ENCODE data around the gene PARVG.
"Not testable (repeated sequence)": the region's sequence is repeated elsewhere in the genome, so short reads cannot be mapped to it uniquely, and the experiment has no call there.

PARVG gene

DNA sequence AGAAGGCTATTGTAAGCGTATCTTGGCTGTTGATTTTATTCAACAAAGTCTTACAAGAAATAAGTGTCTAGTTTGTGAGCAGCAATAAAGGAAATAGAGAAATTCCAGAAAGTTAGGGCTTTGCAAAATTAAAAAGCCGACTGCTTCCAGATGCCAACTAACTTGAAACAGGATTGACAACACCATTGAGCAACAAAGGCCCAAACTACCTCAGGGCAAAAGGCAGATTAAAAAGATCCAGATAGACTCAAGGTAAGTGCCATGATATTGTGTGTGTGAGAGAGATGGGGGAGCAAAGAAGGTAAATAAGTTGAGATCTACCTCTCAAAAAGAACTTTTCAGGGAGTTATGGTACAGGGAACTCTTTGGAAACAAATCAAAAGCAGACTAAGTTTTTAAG, 49.1 kb downstream of the PARVG start:
- Histone ChIP-seq H3K79me2 (ENCODE audit: low read length) (no peaks in the 10 kb centered on the region), H2AFZ (ENCODE audit: low read depth, low read length) (no peak overlapping the region), H3K9ac (ENCODE audit: low read length) (no peak overlapping the region), H3K27ac (ENCODE audit: low read length) (no peak overlapping the region), H3K27me3 (ENCODE audit: low read depth, low read length) (peaks cover 31% of the 10 kb centered on the region), H3K36me3 (replicated peaks; ENCODE audit: low read depth, low read length) (no peaks in the 10 kb centered on the region), H3K9me3 (ENCODE audit: insufficient read depth, low read length) (no peaks in the 10 kb centered on the region), H3K4me3 (ENCODE audit: low read length) (no peak overlapping the region), H4K20me1 (ENCODE audit: insufficient read depth, low read length) (no peaks in the 10 kb centered on the region), H3K4me1 (ENCODE audit: low read length) (no peaks in the 10 kb centered on the region), H3K4me2 (ENCODE audit: low read length) (no peak overlapping the region)
- no peak for TF ChIP-seq CTCF (IDR thresholded peaks at IDR 0.05; ENCODE audit: low read depth, low read length)
- TF ChIP-seq EZH2phosphoT487 (IDR thresholded peaks at IDR 0.05; ENCODE audit: low read depth) = no peak

- no peak for TF ChIP-seq EZH2phosphoT487 (IDR thresholded peaks at IDR 0.05; ENCODE audit: low read depth)
- no peak for TF ChIP-seq CTCF (IDR thresholded peaks at IDR 0.05; ENCODE audit: low read depth, low read length)
- H3K9ac ChIP-seq (ENCODE audit: low read length) = no peak overlapping the region
- no peaks in the 10 kb centered on the region for H3K4me1 ChIP-seq (ENCODE audit: low read length)
- no peaks in the 10 kb centered on the region for H3K79me2 ChIP-seq (ENCODE audit: low read length)
- H3K9me3 ChIP-seq (ENCODE audit: insufficient read depth, low read length) = no peaks in the 10 kb centered on the region
- peaks cover 19% of the 10 kb centered on the region for H3K27me3 ChIP-seq (ENCODE audit: low read depth, low read length)
- no peaks in the 10 kb centered on the region for H3K36me3 ChIP-seq (replicated peaks; ENCODE audit: low read depth, low read length)
- no peak overlapping the region for H3K27ac ChIP-seq (ENCODE audit: low read length)
- H2AFZ ChIP-seq (ENCODE audit: low read depth, low read length) = no peak overlapping the region; the same call in 1 of the 2 replicates
- H3K4me2 ChIP-seq (ENCODE audit: low read length) = no peak overlapping the region
- H4K20me1 ChIP-seq (ENCODE audit: insufficient read depth, low read length) = no peaks in the 10 kb centered on the region
- no peak overlapping the region for H3K4me3 ChIP-seq (ENCODE audit: low read length)
Measured at GRCh38 chr22:44231233-44231632, 50.5 kb downstream of the PARVG start.

DNA sequence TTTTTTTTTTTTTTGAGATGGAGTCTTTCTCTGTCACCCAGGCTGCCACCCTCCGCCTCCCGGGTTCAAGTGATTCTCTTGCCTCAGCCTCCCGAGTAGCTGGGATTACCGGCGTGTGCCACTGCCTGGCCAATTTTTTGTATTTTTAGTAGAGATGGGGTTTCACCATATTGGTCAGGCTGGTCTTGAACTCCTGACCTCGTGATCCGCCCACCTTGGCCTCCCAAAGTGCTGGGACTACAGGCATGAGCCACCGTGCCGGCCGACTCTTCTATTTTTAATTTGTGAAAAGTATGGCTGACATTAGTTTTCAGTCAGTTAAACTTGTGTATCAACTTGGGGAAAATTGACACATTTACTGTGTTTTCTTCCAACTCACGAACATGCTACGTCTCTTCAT, 53.6 kb downstream of the PARVG start:
- H4K20me1 ChIP-seq (ENCODE audit: insufficient read depth, low read length); H3K4me3 ChIP-seq (ENCODE audit: low read length); H3K36me3 ChIP-seq (replicated peaks; ENCODE audit: low read depth, low read length); H3K4me1 ChIP-seq (ENCODE audit: low read length); H2AFZ ChIP-seq (ENCODE audit: low read depth, low read length); H3K9me3 ChIP-seq (ENCODE audit: insufficient read depth, low read length); H3K9ac ChIP-seq (ENCODE audit: low read length); H3K4me2 ChIP-seq (ENCODE audit: low read length); H3K79me2 ChIP-seq (ENCODE audit: low read length); H3K27ac ChIP-seq (ENCODE audit: low read length): not testable (repeated sequence)
- peaks cover 13% of the 10 kb centered on the region for H3K27me3 ChIP-seq (ENCODE audit: low read depth, low read length)

GRCh38 chr22:44237290-44237689, 56.6 kb downstream of the PARVG start:
- Histone ChIP-seq H3K4me3 (ENCODE audit: low read length) (no peak overlapping the region), H3K9me3 (ENCODE audit: insufficient read depth, low read length) (no peaks in the 10 kb centered on the region), H3K27ac (ENCODE audit: low read length) (no peak overlapping the region), H3K79me2 (ENCODE audit: low read length) (no peaks in the 10 kb centered on the region), H3K4me1 (ENCODE audit: low read length) (no peaks in the 10 kb centered on the region), H3K27me3 (ENCODE audit: low read depth, low read length) (peaks cover 25% of the 10 kb centered on the region), H3K9ac (ENCODE audit: low read length) (no peak overlapping the region), H4K20me1 (ENCODE audit: insufficient read depth, low read length) (no peaks in the 10 kb centered on the region), H3K36me3 (replicated peaks; ENCODE audit: low read depth, low read length) (no peaks in the 10 kb centered on the region), H2AFZ (ENCODE audit: low read depth, low read length) (no peak overlapping the region), H3K4me2 (ENCODE audit: low read length) (no peak overlapping the region)
- TF ChIP-seq EZH2phosphoT487 (IDR thresholded peaks at IDR 0.05; ENCODE audit: low read depth) = no peak
- TF ChIP-seq CTCF (IDR thresholded peaks at IDR 0.05; ENCODE audit: low read depth, low read length) = no peak

GRCh38 chr22:44241121-44241520, 60.4 kb downstream of the PARVG start:
- not testable (repeated sequence) for H3K27ac ChIP-seq (ENCODE audit: low read length); H2AFZ ChIP-seq (ENCODE audit: low read depth, low read length); H3K9ac ChIP-seq (ENCODE audit: low read length); H3K36me3 ChIP-seq (replicated peaks; ENCODE audit: low read depth, low read length); H4K20me1 ChIP-seq (ENCODE audit: insufficient read depth, low read length); H3K4me3 ChIP-seq (ENCODE audit: low read length); H3K4me2 ChIP-seq (ENCODE audit: low read length); H3K4me1 ChIP-seq (ENCODE audit: low read length); H3K9me3 ChIP-seq (ENCODE audit: insufficient read depth, low read length); H3K79me2 ChIP-seq (ENCODE audit: low read length)
- H3K27me3 ChIP-seq (ENCODE audit: low read depth, low read length) = peaks cover 41% of the 10 kb centered on the region

Data from OCI-LY3 (cell line).